Calu3 (cell line): ENCODE measurements around the gene ZFAND6. TPM values are rescaled to one million over a fixed set of nuclear protein-coding genes. Genes with fewer than 3 reads are reported as not detected.
A peak's percentile ranks its signal among the peaks of the same experiment; 100 is the strongest.

Experiments used
- BruUV-seq: library from RNA; stranded (reverse); fragments of 400-500 nt; replicated peaks from 2 replicates; lab custom pipeline; 2021; lab: Mats Ljungman, UMichigan
- CTCF ChIA-PET: fragments of 300-600 bp; sonication (Branson Sonifier 250); formaldehyde crosslinking; loops from one replicate; lab custom pipeline; 2022; ENCODE audit warnings: antibody characterized with exemption; lab: Charles Lee
- DNase-seq: peaks from one replicate; pipeline ENCODE4 v3.0.0; 2022
- H3K27ac Mint-ChIP-seq: one replicate; pipeline ENCODE4 v1.8.0; 2022; ENCODE audit warnings: mixed read lengths; ENCODE audit not compliant: unreplicated experiment
- H3K27me3 Mint-ChIP-seq: one replicate; pipeline ENCODE4 v1.8.0; 2022; ENCODE audit warnings: mixed read lengths; ENCODE audit not compliant: unreplicated experiment
- H3K36me3 Mint-ChIP-seq: one replicate; pipeline ENCODE4 v1.8.0; 2022; ENCODE audit warnings: mild to moderate bottlenecking, moderate library complexity, mixed read lengths; ENCODE audit not compliant: insufficient read depth, unreplicated experiment
- H3K4me1 Mint-ChIP-seq: one replicate; pipeline ENCODE4 v1.8.0; 2022; ENCODE audit warnings: mild to moderate bottlenecking, low read depth, mixed read lengths; ENCODE audit not compliant: unreplicated experiment
- H3K4me3 Mint-ChIP-seq: one replicate; pipeline ENCODE4 v1.8.0; 2022; ENCODE audit warnings: mild to moderate bottlenecking, low read depth, moderate library complexity, mixed read lengths; ENCODE audit not compliant: unreplicated experiment
- H3K9me3 Mint-ChIP-seq: one replicate; pipeline ENCODE4 v1.8.0; 2022; ENCODE audit warnings: low read depth, mixed read lengths; ENCODE audit not compliant: unreplicated experiment
- CTCF ChIP-seq: fragments of 200-600 bp; IDR thresholded peaks from one replicate; pipeline ENCODE4 v1.8.0; 2022; ENCODE audit warnings: antibody characterized with exemption; ENCODE audit not compliant: unreplicated experiment
- intact Hi-C: fragments of 100-400 bp; cut with micrococcal nuclease; formaldehyde crosslinking; loops from one replicate; pipeline ENCODE4 v1.10.0; 2022; ENCODE audit not compliant: unreplicated experiment
- total RNA-seq: library from RNA; stranded (reverse); gene quantifications from 2 replicates; pipeline ENCODE4 v1.2.3, GENCODE V29; 2022

The ZFAND6 gene
- total RNA-seq, 1 experiment from 2014 or later = 87.5 TPM

GRCh38 chr15:80140909-80141308, 81.4 kb downstream of the ZFAND6 start:
- no peak for DNase-seq
- Mint-ChIP-seq H3K27ac (no peak overlapping the region), H3K9me3 (no peaks in the 10 kb centered on the region), H3K4me1 (peaks cover 13% of the 10 kb centered on the region), H3K4me3 (no peak overlapping the region), H3K36me3 (peaks cover 9% of the 10 kb centered on the region), H3K27me3 (no peaks in the 10 kb centered on the region)
- no TSS peak for BruUV-seq
- intact Hi-C loops = no loop called here
- no peak for TF ChIP-seq CTCF
- CTCF ChIA-PET = no interaction called here

- no peak for TF ChIP-seq CTCF
- CTCF ChIA-PET = no interaction called here
- TSS peak; percentile 8 for BruUV-seq
- Mint-ChIP-seq H3K4me1 (peaks cover 13% of the 10 kb centered on the region), H3K36me3 (peaks cover 9% of the 10 kb centered on the region), H3K4me3 (no peak overlapping the region), H3K27me3 (no peaks in the 10 kb centered on the region), H3K27ac (peak overlapping the region; percentile 40), H3K9me3 (no peaks in the 10 kb centered on the region)
- intact Hi-C loops = no loop called here
- no peak for DNase-seq
Measured at GRCh38 chr15:80141916-80142598, 82.6 kb downstream of the ZFAND6 start.

GRCh38 chr15:80142646-80143045, 83.2 kb downstream of the ZFAND6 start:
- BruUV-seq = no TSS peak

GRCh38 chr15:80151148-80151547, 91.7 kb downstream of the ZFAND6 start:
- CTCF ChIA-PET = no interaction called here
- Mint-ChIP-seq H3K27ac (no peak overlapping the region), H3K4me1 (peaks cover 15% of the 10 kb centered on the region), H3K4me3 (no peak overlapping the region), H3K36me3 (peaks cover 16% of the 10 kb centered on the region), H3K27me3 (no peaks in the 10 kb centered on the region), H3K9me3 (no peaks in the 10 kb centered on the region)
- intact Hi-C loops = no loop called here
- no TSS peak for BruUV-seq
- TF ChIP-seq CTCF = no peak
- no peak for DNase-seq

More at GRCh38 chr15:80142646-80143045, 83.2 kb downstream of the ZFAND6 start:
- Mint-ChIP-seq H3K27me3 (no peaks in the 10 kb centered on the region), H3K4me1 (peaks cover 13% of the 10 kb centered on the region), H3K9me3 (no peaks in the 10 kb centered on the region), H3K4me3 (no peak overlapping the region), H3K36me3 (peaks cover 9% of the 10 kb centered on the region), H3K27ac (peak overlapping the region; percentile 40)
- intact Hi-C loops = no loop called here
- no peak for DNase-seq
- TF ChIP-seq CTCF = no peak
- CTCF ChIA-PET = no interaction called here
